ENCODE data around the gene PRICKLE1.

PRICKLE1 gene

GRCh38 chr12:42420395-42420794 is 169.2 kb downstream of the PRICKLE1 start:
- TF ChIP-seq GATA3 (IDR thresholded peaks at IDR 0.05; ENCODE audit: low read depth, low read length) (no peak), GATA2 (IDR thresholded peaks at IDR 0.05; ENCODE audit: low read depth, low read length) (no peak)

GRCh38 chr12:42410340-42410739 is 179.2 kb downstream of the PRICKLE1 start:
- TF ChIP-seq GATA2 (IDR thresholded peaks at IDR 0.05; ENCODE audit: low read depth, low read length) (no peak), GATA3 (IDR thresholded peaks at IDR 0.05; ENCODE audit: low read depth, low read length) (no peak)

DNA sequence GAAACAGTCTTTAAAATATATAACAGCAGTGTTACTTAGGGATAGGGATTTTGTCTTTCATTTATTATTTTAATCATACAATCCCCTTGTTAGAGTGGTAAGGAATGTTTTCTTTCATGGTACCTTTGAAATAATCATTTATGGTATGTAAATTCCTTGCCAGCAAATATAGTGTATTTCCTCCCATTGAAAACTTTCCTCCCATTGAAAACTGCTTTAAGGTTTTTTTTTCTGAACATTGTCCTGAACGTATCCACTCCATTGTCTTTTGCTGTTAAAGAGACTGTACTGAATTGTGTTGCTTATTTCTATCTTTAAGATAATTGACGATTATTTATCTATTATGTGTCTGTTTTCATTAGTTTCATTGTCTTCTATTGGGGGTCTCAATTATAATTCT is 180.1 kb downstream of the PRICKLE1 start:
- TF ChIP-seq GATA3 (IDR thresholded peaks at IDR 0.05; ENCODE audit: low read depth, low read length) (no peak), GATA2 (IDR thresholded peaks at IDR 0.05; ENCODE audit: low read depth, low read length) (no peak)

DNA sequence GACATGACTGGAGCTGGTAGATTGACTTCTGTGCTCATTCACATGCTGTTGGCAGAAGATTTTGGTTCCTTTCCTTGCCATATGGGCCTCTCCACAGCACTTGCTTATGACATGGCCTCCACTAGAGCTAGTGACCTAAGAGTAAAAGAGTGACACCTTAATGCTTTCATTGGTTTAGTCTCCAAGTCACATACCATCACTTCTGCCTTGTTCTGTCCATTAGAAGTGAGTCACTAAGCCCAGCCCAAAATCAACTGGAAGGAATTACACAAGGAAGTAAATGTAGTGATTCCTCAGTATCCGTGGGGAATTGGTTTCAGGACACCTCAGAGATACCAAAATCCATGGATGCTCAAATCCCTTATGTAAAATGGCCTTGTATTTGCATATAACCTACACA is 182.2 kb downstream of the PRICKLE1 start:
- TF ChIP-seq GATA3 (IDR thresholded peaks at IDR 0.05; ENCODE audit: low read depth, low read length) (no peak), GATA2 (IDR thresholded peaks at IDR 0.05; ENCODE audit: low read depth, low read length) (no peak)

All from SH-SY5Y (cell line).